ENCODE results near the gene NAT16. TPM values are rescaled to one million over a fixed set of nuclear protein-coding genes. Genes with fewer than 3 reads are reported as not detected.

Gene NAT16
- total and polyA plus RNA-seq, 2 of the 13 experiments (the other 11 are each of a cell fraction or from before 2014, with no cell fraction given) = 0.04 TPM; not detected in 1

DNA sequence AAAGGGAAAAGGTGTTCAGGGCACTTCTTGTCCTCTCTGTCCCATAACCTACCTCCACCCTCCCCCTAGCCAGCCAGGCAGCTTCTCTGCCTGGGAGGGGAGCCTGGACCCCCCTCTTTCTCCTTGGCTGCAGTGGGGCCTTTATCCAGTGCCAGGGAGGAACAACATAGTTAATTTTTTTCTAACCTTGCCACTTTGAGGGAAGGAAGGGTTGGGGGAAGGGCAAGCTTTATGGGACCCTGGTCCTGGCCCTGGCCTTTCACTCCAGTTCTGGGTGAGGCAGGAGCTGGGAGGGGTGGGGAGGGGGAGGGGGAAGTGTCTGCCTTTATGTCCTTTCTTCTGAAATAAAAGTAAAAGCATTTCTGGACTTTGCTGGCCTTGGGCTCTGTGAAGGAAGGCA lies 19.2 kb downstream of the NAT16 start (continued):
- TF ChIP-seq, protein P1, sequence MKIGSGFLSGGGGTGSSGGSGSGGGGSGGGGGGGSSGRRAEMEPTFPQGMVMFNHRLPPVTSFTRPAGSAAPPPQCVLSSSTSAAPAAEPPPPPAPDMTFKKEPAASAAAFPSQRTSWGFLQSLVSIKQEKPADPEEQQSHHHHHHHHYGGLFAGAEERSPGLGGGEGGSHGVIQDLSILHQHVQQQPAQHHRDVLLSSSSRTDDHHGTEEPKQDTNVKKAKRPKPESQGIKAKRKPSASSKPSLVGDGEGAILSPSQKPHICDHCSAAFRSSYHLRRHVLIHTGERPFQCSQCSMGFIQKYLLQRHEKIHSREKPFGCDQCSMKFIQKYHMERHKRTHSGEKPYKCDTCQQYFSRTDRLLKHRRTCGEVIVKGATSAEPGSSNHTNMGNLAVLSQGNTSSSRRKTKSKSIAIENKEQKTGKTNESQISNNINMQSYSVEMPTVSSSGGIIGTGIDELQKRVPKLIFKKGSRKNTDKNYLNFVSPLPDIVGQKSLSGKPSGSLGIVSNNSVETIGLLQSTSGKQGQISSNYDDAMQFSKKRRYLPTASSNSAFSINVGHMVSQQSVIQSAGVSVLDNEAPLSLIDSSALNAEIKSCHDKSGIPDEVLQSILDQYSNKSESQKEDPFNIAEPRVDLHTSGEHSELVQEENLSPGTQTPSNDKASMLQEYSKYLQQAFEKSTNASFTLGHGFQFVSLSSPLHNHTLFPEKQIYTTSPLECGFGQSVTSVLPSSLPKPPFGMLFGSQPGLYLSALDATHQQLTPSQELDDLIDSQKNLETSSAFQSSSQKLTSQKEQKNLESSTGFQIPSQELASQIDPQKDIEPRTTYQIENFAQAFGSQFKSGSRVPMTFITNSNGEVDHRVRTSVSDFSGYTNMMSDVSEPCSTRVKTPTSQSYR (CRISPR knock-in tag; IDR thresholded peaks at IDR 0.05; ENCODE audit: borderline replicate concordance) = 0 out of 2 replicates have a peak, but pooled peaks have one; percentile 26
- no peak for TF ChIP-seq PHB2 (IDR thresholded peaks at IDR 0.05; ENCODE audit: partially characterized antibody)
- no peak for TF ChIP-seq ZNF382 (CRISPR knock-in tag; IDR thresholded peaks at IDR 0.05; ENCODE audit: borderline replicate concordance)

DNA sequence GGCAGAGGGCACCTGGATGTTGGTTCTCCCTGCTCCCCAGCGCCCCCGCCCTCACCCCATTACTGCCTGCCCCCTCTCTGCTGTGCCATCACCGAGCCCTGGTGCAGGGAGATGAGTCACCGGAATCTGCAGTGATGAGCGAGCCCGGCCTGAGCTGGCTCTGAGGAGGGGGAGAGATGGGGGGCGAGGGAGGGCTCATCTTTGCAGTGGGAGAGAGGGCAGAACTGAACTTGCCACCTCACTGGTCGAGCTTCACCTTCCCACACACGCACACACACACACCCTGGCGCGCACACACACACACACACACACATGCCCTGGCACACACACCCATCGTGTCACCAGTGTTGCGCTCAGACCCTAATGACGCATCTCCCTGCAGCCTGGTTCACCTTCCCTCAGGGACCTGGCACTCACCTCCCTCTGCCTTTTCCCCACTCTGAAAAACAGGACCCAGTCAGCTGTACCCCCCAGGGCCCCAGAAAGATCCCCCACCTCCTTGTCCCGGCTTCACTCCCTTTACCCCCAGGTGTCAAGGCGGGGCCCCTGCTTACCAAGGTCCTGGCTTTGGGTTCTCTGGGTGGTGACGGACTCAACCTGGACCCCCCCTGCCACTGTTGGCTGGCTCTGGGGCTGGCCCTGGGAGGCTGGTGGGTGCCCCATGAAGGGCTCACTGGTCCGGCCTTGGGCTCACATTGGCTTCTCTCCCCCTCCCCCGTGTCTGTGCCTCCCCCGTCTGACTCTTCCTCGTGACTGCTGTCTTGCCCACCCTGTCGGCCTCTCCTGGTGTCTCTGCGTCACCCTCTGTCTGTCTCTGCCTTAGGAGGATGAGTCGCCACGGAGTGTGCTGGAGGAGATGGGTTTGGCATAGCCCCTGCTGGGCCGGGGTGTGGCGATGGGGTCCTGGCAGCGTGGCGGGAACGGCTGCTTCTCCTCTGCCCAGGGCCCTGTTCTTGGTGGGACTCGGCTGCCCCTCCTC lies 20.1 kb downstream of the NAT16 start:
- intact Hi-C loops (cut with micrococcal nuclease; ENCODE audit: unreplicated experiment) = no loop called here
- Histone ChIP-seq H3K9me3 (ENCODE audit: low read length) (no peaks in the 10 kb centered on the region), H3K36me3 (replicated peaks in 1 of 2; ENCODE audit: control insufficient read depth in 1 of 2, insufficient read depth in 2 of 2, low read length in 2 of 2) (peaks cover 0 to 14% of the 10 kb centered on the region in 2 experiments), H3K27ac (ENCODE audit: extremely low read length, insufficient read depth, low read length) (no peak overlapping the region), H3K4me2 (ENCODE audit: low read depth, low read length) (no peak overlapping the region), H3K4me3 (replicated peaks in 1 of 3; ENCODE audit: insufficient read depth in 1 of 3, low read depth in 2 of 3, low read length in 3 of 3) (no peak overlapping the region), H3K27me3 (ENCODE audit: control insufficient read depth in 1 of 2, insufficient read depth in 2 of 2, low read length in 2 of 2) (peaks cover 0 to 17% of the 10 kb centered on the region in 2 experiments; a peak in 4 of 5 replicates), H4K20me1 (ENCODE audit: insufficient read depth, low read length) (peaks cover 5% of the 10 kb centered on the region; the same call in 1 of the 2 replicates), H3K4me1 (ENCODE audit: insufficient read depth, low read length) (peaks cover 37% of the 10 kb centered on the region), H3K79me2 (ENCODE audit: insufficient read depth, low read length) (peaks cover 7% of the 10 kb centered on the region), H3K9ac (ENCODE audit: insufficient read depth, low read depth, low read length) (no peak overlapping the region), H2AFZ (ENCODE audit: low read length) (no peak overlapping the region)
- in situ Hi-C loops (cut with HindIII; ENCODE audit: extremely low pct_ligation_motif_present, low pct_unique_long_range_greater_than_20kb) = no loop called here
- BruUV-seq (replicated peaks) = no TSS peak
- ChIA-PET POLR2A (interaction anchor here (0.5 to 0.6 kb wide), 2 partner anchors 16 to 21 kb away, joined by 3 read pairs; no protein-coding TSS in a partner anchor), CTCF (ENCODE audit: low intra/inter-chr PET ratio, low total read pairs) (no interaction called here)
- FAIRE-seq (no peak), DNase-seq (ENCODE audit: low spot score) (no peak), ATAC-seq (no peak)
- WGBS (ENCODE audit: low lambda C conversion rate) = 88% methylated on average over 25 of the region's 31 CpGs
- TF ChIP-seq ARNT (IDR thresholded peaks at IDR 0.05) (no peak), PHF20 (CRISPR knock-in tag; IDR thresholded peaks at IDR 0.05) (no peak), SP1 (IDR thresholded peaks at IDR 0.05) (no peak), SP1 (CRISPR knock-in tag; IDR thresholded peaks at IDR 0.05) (no peak), ZFP90 (CRISPR knock-in tag; IDR thresholded peaks at IDR 0.05; ENCODE audit: borderline replicate concordance) (no peak), TBX2 (CRISPR knock-in tag; IDR thresholded peaks at IDR 0.05; ENCODE audit: borderline replicate concordance) (no peak), POLR2A (IDR thresholded peaks at IDR 0.05; ENCODE audit: insufficient read depth in 1 of 2, low read depth in 2 of 2, low read length in 2 of 2) (no peak), CREB1 (IDR thresholded peaks at IDR 0.05) (no peak), CREB1 (CRISPR knock-in tag; IDR thresholded peaks at IDR 0.05) (no peak), MTA3 (CRISPR knock-in tag; IDR thresholded peaks at IDR 0.05) (no peak), SIN3A (IDR thresholded peaks at IDR 0.05; ENCODE audit: borderline replicate concordance, low read depth, low read length) (no peak), ZNF850 (CRISPR knock-in tag; conservative IDR thresholded peaks at IDR 0.05) (no peak), ZBTB8A (CRISPR knock-in tag; IDR thresholded peaks at IDR 0.05; ENCODE audit: borderline replicate concordance, low read depth) (no peak)
- TF ChIP-seq, protein P2, sequence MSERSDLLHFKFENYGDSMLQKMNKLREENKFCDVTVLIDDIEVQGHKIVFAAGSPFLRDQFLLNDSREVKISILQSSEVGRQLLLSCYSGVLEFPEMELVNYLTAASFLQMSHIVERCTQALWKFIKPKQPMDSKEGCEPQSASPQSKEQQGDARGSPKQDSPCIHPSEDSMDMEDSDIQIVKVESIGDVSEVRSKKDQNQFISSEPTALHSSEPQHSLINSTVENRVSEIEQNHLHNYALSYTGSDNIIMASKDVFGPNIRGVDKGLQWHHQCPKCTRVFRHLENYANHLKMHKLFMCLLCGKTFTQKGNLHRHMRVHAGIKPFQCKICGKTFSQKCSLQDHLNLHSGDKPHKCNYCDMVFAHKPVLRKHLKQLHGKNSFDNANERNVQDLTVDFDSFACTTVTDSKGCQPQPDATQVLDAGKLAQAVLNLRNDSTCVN (CRISPR knock-in tag; IDR thresholded peaks at IDR 0.05; ENCODE audit: borderline replicate concordance) = no peak
- TF ChIP-seq, protein P3, sequence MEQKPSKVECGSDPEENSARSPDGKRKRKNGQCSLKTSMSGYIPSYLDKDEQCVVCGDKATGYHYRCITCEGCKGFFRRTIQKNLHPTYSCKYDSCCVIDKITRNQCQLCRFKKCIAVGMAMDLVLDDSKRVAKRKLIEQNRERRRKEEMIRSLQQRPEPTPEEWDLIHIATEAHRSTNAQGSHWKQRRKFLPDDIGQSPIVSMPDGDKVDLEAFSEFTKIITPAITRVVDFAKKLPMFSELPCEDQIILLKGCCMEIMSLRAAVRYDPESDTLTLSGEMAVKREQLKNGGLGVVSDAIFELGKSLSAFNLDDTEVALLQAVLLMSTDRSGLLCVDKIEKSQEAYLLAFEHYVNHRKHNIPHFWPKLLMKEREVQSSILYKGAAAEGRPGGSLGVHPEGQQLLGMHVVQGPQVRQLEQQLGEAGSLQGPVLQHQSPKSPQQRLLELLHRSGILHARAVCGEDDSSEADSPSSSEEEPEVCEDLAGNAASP (CRISPR knock-in tag; IDR thresholded peaks at IDR 0.05; ENCODE audit: borderline replicate concordance) = no peak
